Measurements from ENCODE around the gene UQCR11.

- TF ChIP-seq POLR2A (IDR thresholded peaks at IDR 0.05; ENCODE audit: low read depth) (no peak), EP300 (IDR thresholded peaks at IDR 0.05) (no peak), POLR2AphosphoS5 (IDR thresholded peaks at IDR 0.05) (no peak)
These were observed 26.0 kb downstream of the UQCR11 start for GRCh38 chr19:1579222-1579621.

Measured in esophagus muscularis mucosa (tissue), 3 donors.